HepG2 (cell line): ENCODE measurements around the gene HCFC1R1. TPM values are rescaled to one million over a fixed set of nuclear protein-coding genes. Genes with fewer than 3 reads are reported as not detected.
A peak's percentile ranks its signal among the peaks of the same experiment; 100 is the strongest.

Experiments
- CBFB ChIP-seq: sonication (generic); formaldehyde crosslinking; IDR thresholded peaks from 2 replicates; pipeline ENCODE4 v1.4.0; 2020; ENCODE audit warnings: missing genetic modification reagents
- EZH2 ChIP-seq: conservative IDR thresholded peaks from 2 replicates; pipeline ENCODE4 v1.6.1; 2012; ENCODE audit warnings: mild to moderate bottlenecking, low read depth, low read length, moderate library complexity
- MXI1 ChIP-seq: IDR thresholded peaks from 3 replicates; pipeline ENCODE4 v1.6.1; 2012; ENCODE audit warnings: low read depth, low read length, inconsistent platforms, borderline replicate concordance
- NR2C2 ChIP-seq: sonication (generic); formaldehyde crosslinking; IDR thresholded peaks from 2 replicates; pipeline ENCODE4 v1.4.0; 2020; ENCODE audit warnings: missing genetic modification reagents, mild to moderate bottlenecking, moderate library complexity, borderline replicate concordance
- ZC3H4 ChIP-seq: sonication (generic); formaldehyde crosslinking; IDR thresholded peaks from 2 replicates; pipeline ENCODE4 v1.4.0; 2020; ENCODE audit warnings: missing genetic modification reagents, borderline replicate concordance
- ZFAT ChIP-seq: sonication (generic); formaldehyde crosslinking; conservative IDR thresholded peaks from 2 replicates; pipeline ENCODE4 v1.8.1; 2023; ENCODE audit warnings: missing genetic modification reagents, inconsistent platforms
- ZNF143 ChIP-seq: sonication (generic); formaldehyde crosslinking; IDR thresholded peaks from 2 replicates; pipeline ENCODE4 v1.4.0; 2020; ENCODE audit warnings: missing genetic modification reagents
- ZNF333 ChIP-seq: sonication (generic); formaldehyde crosslinking; IDR thresholded peaks from 2 replicates; pipeline ENCODE4 v1.4.0; 2020; ENCODE audit warnings: mild to moderate bottlenecking, missing genetic modification reagents, borderline replicate concordance
- polyA plus RNA-seq, 8 experiments: library from polyadenylated mRNA; depleted of rRNA in 3 of 8; stranded (reverse) in 7 of 8; unstranded in 1 of 8; fragments of >200 nt; fragmentation: Illumina TruSeq in 4 of 8; extraction: Trizol in 4 of 8; gene quantifications; 2 replicates each; pipeline versions ENCODE4 v1.2.1 to v1.2.3, GENCODE V29; 2011 to 2016; ENCODE audit warnings: low read depth in 4 of 8, missing spikeins in 1 of 8, mixed read lengths in 1 of 8; ENCODE audit not compliant: insufficient read depth in 1 of 8
- total RNA-seq, 5 experiments: library from RNA; depleted of rRNA; stranded (reverse); fragments of >200 nt; fragmentation: Illumina TruSeq; extraction: Trizol; gene quantifications; 2 replicates each; pipeline ENCODE4 v1.2.3, GENCODE V29; 2016; ENCODE audit warnings: low read depth in 1 of 5
- TF ChIP-seq, protein P1 (sequence below): sonication (generic); formaldehyde crosslinking; IDR thresholded peaks from 2 replicates; pipeline ENCODE4 v1.5.0; 2020; ENCODE audit warnings: missing genetic modification reagents
- TF ChIP-seq, protein P2 (sequence below): sonication (generic); formaldehyde crosslinking; IDR thresholded peaks from 2 replicates; pipeline ENCODE4 v1.9.0; 2021; ENCODE audit warnings: missing genetic modification reagents, mild to moderate bottlenecking, borderline replicate concordance
- TF ChIP-seq, protein P3 (sequence below): sonication (generic); formaldehyde crosslinking; IDR thresholded peaks from 2 replicates; pipeline ENCODE4 v1.4.0; 2020; ENCODE audit warnings: missing genetic modification reagents, mild to moderate bottlenecking, borderline replicate concordance
- TF ChIP-seq, protein P4 (sequence below): sonication (generic); formaldehyde crosslinking; IDR thresholded peaks from 2 replicates; pipeline ENCODE4 v1.4.0; 2020; ENCODE audit warnings: missing genetic modification reagents
- TF ChIP-seq, protein P5 (sequence below): sonication (generic); formaldehyde crosslinking; IDR thresholded peaks from 2 replicates; pipeline ENCODE4 v1.5.0; 2020; ENCODE audit warnings: missing genetic modification reagents, mild to moderate bottlenecking, borderline replicate concordance
- TF ChIP-seq, protein P6 (sequence below): sonication (generic); formaldehyde crosslinking; IDR thresholded peaks from 2 replicates; pipeline ENCODE4 v1.9.0; 2021; ENCODE audit warnings: missing genetic modification reagents, borderline replicate concordance

The HCFC1R1 gene
- total and polyA plus RNA-seq, 2 of the 13 experiments (the other 11 are each of a cell fraction or from before 2014, with no cell fraction given) = 13.8 to 16.1 TPM

DNA sequence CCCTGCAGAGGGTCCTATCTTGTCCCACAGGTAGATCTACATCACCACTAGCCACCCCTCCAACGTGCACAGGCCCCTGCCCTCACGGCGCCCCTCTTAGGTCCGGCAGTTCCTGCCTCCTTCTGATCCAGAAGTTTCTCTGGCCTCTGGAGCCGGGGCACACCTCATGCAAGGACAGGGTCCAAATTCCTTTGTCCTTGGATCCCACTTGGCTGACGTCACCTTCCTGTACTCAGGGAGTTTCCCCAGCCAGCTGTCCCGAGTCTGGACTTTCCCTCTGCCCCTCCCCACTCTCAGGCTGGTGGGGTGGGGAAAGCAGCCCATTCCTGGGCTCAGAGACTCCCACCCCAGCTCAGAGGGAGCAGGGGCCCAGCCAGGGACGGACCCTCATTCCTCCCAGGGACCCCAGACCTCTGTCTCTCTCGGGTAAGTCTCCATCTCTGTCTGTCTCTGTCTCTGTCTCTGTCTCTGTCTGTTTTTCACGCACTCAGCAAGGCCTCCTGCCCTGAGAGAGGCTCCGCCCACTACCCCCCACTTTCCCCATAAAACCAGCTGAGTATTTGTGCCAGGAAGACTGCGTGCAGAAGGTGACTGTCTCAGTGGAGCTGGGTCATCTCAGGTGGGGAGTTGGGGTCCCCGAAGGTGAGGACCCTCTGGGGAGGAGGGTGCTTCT is 41.5 kb upstream of the HCFC1R1 start, which contains the start of gene IL32 (continued):
- TF ChIP-seq, protein P1, sequence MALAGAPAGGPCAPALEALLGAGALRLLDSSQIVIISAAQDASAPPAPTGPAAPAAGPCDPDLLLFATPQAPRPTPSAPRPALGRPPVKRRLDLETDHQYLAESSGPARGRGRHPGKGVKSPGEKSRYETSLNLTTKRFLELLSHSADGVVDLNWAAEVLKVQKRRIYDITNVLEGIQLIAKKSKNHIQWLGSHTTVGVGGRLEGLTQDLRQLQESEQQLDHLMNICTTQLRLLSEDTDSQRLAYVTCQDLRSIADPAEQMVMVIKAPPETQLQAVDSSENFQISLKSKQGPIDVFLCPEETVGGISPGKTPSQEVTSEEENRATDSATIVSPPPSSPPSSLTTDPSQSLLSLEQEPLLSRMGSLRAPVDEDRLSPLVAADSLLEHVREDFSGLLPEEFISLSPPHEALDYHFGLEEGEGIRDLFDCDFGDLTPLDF (CRISPR knock-in tag) = no peak
- no peak for TF ChIP-seq ZNF333 (CRISPR knock-in tag)
- TF ChIP-seq EZH2 = no peak
- TF ChIP-seq, protein P2, sequence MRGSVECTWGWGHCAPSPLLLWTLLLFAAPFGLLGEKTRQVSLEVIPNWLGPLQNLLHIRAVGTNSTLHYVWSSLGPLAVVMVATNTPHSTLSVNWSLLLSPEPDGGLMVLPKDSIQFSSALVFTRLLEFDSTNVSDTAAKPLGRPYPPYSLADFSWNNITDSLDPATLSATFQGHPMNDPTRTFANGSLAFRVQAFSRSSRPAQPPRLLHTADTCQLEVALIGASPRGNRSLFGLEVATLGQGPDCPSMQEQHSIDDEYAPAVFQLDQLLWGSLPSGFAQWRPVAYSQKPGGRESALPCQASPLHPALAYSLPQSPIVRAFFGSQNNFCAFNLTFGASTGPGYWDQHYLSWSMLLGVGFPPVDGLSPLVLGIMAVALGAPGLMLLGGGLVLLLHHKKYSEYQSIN = no peak
- 0 out of 2 replicates have a peak, but pooled peaks have one; percentile 20 for TF ChIP-seq CBFB (CRISPR knock-in tag)
- TF ChIP-seq, protein P3, sequence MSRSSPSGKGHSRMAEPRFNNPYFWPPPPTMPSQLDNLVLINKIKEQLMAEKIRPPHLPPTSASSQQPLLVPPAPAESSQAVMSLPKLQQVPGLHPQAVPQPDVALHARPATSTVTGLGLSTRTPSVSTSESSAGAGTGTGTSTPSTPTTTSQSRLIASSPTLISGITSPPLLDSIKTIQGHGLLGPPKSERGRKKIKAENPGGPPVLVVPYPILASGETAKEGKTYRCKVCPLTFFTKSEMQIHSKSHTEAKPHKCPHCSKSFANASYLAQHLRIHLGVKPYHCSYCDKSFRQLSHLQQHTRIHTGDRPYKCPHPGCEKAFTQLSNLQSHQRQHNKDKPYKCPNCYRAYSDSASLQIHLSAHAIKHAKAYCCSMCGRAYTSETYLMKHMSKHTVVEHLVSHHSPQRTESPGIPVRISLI (CRISPR knock-in tag) = no peak
- TF ChIP-seq, protein P4, sequence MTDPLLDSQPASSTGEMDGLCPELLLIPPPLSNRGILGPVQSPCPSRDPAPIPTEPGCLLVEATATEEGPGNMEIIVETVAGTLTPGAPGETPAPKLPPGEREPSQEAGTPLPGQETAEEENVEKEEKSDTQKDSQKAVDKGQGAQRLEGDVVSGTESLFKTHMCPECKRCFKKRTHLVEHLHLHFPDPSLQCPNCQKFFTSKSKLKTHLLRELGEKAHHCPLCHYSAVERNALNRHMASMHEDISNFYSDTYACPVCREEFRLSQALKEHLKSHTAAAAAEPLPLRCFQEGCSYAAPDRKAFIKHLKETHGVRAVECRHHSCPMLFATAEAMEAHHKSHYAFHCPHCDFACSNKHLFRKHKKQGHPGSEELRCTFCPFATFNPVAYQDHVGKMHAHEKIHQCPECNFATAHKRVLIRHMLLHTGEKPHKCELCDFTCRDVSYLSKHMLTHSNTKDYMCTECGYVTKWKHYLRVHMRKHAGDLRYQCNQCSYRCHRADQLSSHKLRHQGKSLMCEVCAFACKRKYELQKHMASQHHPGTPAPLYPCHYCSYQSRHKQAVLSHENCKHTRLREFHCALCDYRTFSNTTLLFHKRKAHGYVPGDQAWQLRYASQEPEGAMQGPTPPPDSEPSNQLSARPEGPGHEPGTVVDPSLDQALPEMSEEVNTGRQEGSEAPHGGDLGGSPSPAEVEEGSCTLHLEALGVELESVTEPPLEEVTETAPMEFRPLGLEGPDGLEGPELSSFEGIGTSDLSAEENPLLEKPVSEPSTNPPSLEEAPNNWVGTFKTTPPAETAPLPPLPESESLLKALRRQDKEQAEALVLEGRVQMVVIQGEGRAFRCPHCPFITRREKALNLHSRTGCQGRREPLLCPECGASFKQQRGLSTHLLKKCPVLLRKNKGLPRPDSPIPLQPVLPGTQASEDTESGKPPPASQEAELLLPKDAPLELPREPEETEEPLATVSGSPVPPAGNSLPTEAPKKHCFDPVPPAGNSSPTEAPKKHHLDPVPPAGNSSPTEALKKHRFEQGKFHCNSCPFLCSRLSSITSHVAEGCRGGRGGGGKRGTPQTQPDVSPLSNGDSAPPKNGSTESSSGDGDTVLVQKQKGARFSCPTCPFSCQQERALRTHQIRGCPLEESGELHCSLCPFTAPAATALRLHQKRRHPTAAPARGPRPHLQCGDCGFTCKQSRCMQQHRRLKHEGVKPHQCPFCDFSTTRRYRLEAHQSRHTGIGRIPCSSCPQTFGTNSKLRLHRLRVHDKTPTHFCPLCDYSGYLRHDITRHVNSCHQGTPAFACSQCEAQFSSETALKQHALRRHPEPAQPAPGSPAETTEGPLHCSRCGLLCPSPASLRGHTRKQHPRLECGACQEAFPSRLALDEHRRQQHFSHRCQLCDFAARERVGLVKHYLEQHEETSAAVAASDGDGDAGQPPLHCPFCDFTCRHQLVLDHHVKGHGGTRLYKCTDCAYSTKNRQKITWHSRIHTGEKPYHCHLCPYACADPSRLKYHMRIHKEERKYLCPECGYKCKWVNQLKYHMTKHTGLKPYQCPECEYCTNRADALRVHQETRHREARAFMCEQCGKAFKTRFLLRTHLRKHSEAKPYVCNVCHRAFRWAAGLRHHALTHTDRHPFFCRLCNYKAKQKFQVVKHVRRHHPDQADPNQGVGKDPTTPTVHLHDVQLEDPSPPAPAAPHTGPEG (CRISPR knock-in tag) = 0 out of 2 replicates have a peak, but pooled peaks have one; percentile 14
- TF ChIP-seq MXI1 = no peak; the same call in 2 of the 3 replicates
- TF ChIP-seq, protein P5, sequence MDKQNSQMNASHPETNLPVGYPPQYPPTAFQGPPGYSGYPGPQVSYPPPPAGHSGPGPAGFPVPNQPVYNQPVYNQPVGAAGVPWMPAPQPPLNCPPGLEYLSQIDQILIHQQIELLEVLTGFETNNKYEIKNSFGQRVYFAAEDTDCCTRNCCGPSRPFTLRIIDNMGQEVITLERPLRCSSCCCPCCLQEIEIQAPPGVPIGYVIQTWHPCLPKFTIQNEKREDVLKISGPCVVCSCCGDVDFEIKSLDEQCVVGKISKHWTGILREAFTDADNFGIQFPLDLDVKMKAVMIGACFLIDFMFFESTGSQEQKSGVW (CRISPR knock-in tag) = no peak
- TF ChIP-seq ZC3H4 (CRISPR knock-in tag) = no peak
- TF ChIP-seq ZNF143 (CRISPR knock-in tag) = no peak
- TF ChIP-seq, protein P6, sequence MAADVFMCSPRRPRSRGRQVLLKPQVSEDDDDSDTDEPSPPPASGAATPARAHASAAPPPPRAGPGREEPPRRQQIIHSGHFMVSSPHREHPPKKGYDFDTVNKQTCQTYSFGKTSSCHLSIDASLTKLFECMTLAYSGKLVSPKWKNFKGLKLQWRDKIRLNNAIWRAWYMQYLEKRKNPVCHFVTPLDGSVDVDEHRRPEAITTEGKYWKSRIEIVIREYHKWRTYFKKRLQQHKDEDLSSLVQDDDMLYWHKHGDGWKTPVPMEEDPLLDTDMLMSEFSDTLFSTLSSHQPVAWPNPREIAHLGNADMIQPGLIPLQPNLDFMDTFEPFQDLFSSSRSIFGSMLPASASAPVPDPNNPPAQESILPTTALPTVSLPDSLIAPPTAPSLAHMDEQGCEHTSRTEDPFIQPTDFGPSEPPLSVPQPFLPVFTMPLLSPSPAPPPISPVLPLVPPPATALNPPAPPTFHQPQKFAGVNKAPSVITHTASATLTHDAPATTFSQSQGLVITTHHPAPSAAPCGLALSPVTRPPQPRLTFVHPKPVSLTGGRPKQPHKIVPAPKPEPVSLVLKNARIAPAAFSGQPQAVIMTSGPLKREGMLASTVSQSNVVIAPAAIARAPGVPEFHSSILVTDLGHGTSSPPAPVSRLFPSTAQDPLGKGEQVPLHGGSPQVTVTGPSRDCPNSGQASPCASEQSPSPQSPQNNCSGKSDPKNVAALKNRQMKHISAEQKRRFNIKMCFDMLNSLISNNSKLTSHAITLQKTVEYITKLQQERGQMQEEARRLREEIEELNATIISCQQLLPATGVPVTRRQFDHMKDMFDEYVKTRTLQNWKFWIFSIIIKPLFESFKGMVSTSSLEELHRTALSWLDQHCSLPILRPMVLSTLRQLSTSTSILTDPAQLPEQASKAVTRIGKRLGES (CRISPR knock-in tag) = no peak
- no peak for TF ChIP-seq ZFAT (CRISPR knock-in tag)
- TF ChIP-seq NR2C2 (CRISPR knock-in tag) = peak; percentile 71; the same call in 1 of the 2 replicates
